Neural progenitor cell (in vitro differentiated cells): ENCODE measurements around the gene KDM2B. TPM values are rescaled to one million over a fixed set of nuclear protein-coding genes. Genes with fewer than 3 reads are reported as not detected.
A peak's percentile ranks its signal among the peaks of the same experiment; 100 is the strongest.

Experiments used
- DNase-seq: peaks from one replicate; pipeline ENCODE4 v3.0.0-alpha.2; 2016; ENCODE audit warnings: low spot score
- H2AFZ ChIP-seq: fragments of 200-600 bp; sonication (generic); replicated peaks from 2 replicates; pipeline ENCODE4 v1.6.1; 2016; ENCODE audit warnings: antibody characterized with exemption
- H3F3A ChIP-seq: fragments of 200-600 bp; sonication (generic); 2 replicates; pipeline ENCODE4 v1.6.1; 2016; ENCODE audit warnings: antibody characterized with exemption, low read depth
- H3K27ac ChIP-seq: fragments of 200-600 bp; sonication (generic); 2 replicates; pipeline ENCODE4 v1.5.1; 2016; ENCODE audit warnings: mild to moderate bottlenecking
- H3K27me3 ChIP-seq: fragments of 200-600 bp; sonication (generic); 2 replicates; pipeline ENCODE4 v1.6.1; 2016; ENCODE audit warnings: mild to moderate bottlenecking, moderate library complexity
- H3K36me3 ChIP-seq: fragments of 200-600 bp; sonication (generic); 2 replicates; pipeline ENCODE4 v1.5.1; 2016
- H3K4me1 ChIP-seq: fragments of 200-600 bp; sonication (generic); 2 replicates; pipeline ENCODE4 v1.6.1; 2016; ENCODE audit warnings: mixed run types
- H3K4me2 ChIP-seq: fragments of 200-600 bp; sonication (generic); 2 replicates; pipeline ENCODE4 v1.6.1; 2016
- H3K4me3 ChIP-seq: fragments of 200-600 bp; sonication (generic); 2 replicates; pipeline ENCODE4 v1.5.1; 2016
- H3K79me2 ChIP-seq: fragments of 200-600 bp; sonication (generic); 2 replicates; pipeline ENCODE4 v1.6.1; 2016; ENCODE audit warnings: low read depth
- H3K9ac ChIP-seq: fragments of 200-600 bp; sonication (generic); 2 replicates; pipeline ENCODE4 v1.6.1; 2016
- H3K9me3 ChIP-seq: fragments of 200-600 bp; sonication (generic); 2 replicates; pipeline ENCODE4 v1.5.1; 2016; ENCODE audit warnings: low read depth
- H4K20me1 ChIP-seq: fragments of 200-600 bp; sonication (generic); 2 replicates; pipeline ENCODE4 v1.6.1; 2016; ENCODE audit warnings: low read depth
- H3K27ac Mint-ChIP-seq: 3 replicates; pipeline ENCODE4 v1.8.0; 2021; ENCODE audit warnings: mixed read lengths
- H3K27me3 Mint-ChIP-seq: 2 replicates; pipeline ENCODE4 v1.8.0; 2022; ENCODE audit warnings: low read depth, mild to moderate bottlenecking, inconsistent platforms, moderate library complexity, mixed read lengths; ENCODE audit not compliant: insufficient read depth
- H3K36me3 Mint-ChIP-seq: 3 replicates; pipeline ENCODE4 v1.8.0; 2021; ENCODE audit warnings: mixed read lengths
- H3K4me1 Mint-ChIP-seq: 3 replicates; pipeline ENCODE4 v1.8.0; 2021; ENCODE audit warnings: mixed read lengths
- H3K4me3 Mint-ChIP-seq: 3 replicates; pipeline ENCODE4 v1.8.0; 2021; ENCODE audit warnings: mild to moderate bottlenecking, moderate library complexity, mixed read lengths
- H3K9me3 Mint-ChIP-seq: 3 replicates; pipeline ENCODE4 v1.8.0; 2020; ENCODE audit warnings: mixed read lengths
- EZH2 ChIP-seq: fragments of 200-600 bp; sonication (generic); IDR thresholded peaks from 2 replicates; pipeline ENCODE4 v1.6.1; 2017; ENCODE audit warnings: antibody characterized with exemption, mild to moderate bottlenecking, moderate library complexity
- EZH2phosphoT487 ChIP-seq: fragments of 200-600 bp; sonication (generic); IDR thresholded peaks from 2 replicates; pipeline ENCODE4 v1.6.1; 2017; ENCODE audit warnings: antibody characterized with exemption
- total RNA-seq: library from RNA; depleted of rRNA; stranded (reverse); fragments of >200 nt; gene quantifications from 2 replicates; pipeline ENCODE4 v1.2.3, GENCODE V29; 2015; ENCODE audit warnings: low replicate concordance
- TF ChIP-seq, protein P1 (sequence below): fragments of 200-600 bp; sonication (generic); IDR thresholded peaks from 2 replicates; pipeline ENCODE4 v1.5.1; 2017; ENCODE audit warnings: antibody characterized with exemption, mild to moderate bottlenecking

Gene KDM2B
- total RNA-seq, 1 donor from 2014 or later: 85.3 TPM

DNA sequence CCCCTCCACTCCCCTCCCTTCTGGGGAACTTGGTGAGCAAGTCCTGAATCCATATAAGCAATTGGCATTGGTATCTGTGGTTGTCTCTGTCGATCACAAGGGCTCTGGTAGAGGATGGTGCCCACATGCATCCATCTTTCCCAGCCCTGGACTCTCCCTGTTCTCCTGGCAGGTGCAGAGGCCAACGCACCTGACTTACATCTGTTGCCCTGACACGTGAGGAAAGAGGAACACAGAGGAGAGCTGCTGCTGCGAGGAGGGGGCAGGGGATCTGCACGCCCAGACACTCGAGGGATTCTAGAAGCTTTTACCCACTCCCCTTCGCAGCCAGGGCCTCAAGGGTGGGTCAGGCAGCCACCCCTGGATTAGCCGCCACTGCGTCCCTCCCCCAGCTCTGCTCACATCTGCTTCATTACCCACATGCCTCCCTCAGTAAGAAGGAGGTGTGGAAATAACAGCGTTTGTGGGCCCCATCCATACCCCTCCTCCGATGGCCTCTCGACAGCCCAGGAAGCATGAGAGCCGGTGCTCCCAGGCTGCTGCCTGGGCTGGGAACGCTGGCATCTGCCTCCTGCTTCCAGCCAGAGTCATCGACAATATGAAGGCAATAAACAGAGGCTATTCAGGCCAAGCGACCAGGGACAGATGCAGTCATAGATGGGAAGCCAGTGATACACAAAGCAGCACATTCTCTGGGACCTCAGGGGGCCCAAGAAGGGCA, 56.5 kb downstream of the KDM2B start:
- Histone ChIP-seq H3K9ac (no peak overlapping the region), H2AFZ (no peak overlapping the region)

DNA sequence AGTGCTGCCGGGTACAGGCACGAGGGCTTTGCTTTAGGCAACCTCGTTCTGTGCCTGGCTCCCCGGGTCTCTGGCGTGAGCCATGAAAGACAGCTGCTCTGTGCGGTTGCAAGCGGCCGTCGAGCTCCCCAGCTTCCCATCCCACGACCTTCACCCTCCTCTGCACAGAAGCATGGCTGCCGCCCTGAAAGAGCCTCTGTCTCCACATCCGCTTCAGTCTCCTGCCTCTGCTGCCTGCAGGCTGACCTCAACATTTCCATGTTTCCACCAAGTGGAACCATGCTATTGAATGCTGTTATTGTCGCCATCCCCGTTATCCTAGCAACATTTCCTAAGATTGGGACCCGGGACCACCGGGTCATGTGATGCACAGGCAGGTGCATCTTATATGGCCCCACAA, 57.1 kb downstream of the KDM2B start:
- H3K4me3 ChIP-seq: no peak overlapping the region
- no peaks in the 10 kb centered on the region for H3K9me3 ChIP-seq
- H3K27ac ChIP-seq: peak overlapping the region; percentile 77
- peak overlapping the region; percentile 8 for H3K9ac ChIP-seq
- no peak for DNase-seq
- H3K27ac Mint-ChIP-seq: peak overlapping the region; percentile 96
- H3K4me3 Mint-ChIP-seq: peak overlapping the region; percentile 67
- H3K79me2 ChIP-seq: peaks cover 44% of the 10 kb centered on the region
- TF ChIP-seq EZH2 (no peak), EZH2phosphoT487 (no peak)
- TF ChIP-seq, protein P1, sequence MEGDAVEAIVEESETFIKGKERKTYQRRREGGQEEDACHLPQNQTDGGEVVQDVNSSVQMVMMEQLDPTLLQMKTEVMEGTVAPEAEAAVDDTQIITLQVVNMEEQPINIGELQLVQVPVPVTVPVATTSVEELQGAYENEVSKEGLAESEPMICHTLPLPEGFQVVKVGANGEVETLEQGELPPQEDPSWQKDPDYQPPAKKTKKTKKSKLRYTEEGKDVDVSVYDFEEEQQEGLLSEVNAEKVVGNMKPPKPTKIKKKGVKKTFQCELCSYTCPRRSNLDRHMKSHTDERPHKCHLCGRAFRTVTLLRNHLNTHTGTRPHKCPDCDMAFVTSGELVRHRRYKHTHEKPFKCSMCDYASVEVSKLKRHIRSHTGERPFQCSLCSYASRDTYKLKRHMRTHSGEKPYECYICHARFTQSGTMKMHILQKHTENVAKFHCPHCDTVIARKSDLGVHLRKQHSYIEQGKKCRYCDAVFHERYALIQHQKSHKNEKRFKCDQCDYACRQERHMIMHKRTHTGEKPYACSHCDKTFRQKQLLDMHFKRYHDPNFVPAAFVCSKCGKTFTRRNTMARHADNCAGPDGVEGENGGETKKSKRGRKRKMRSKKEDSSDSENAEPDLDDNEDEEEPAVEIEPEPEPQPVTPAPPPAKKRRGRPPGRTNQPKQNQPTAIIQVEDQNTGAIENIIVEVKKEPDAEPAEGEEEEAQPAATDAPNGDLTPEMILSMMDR: no peak
- H3K9me3 Mint-ChIP-seq: no peaks in the 10 kb centered on the region
- H2AFZ ChIP-seq: no peak overlapping the region
- peaks cover 19% of the 10 kb centered on the region for H3F3A ChIP-seq
- no peak overlapping the region for H3K4me2 ChIP-seq
- H4K20me1 ChIP-seq: peaks cover 85% of the 10 kb centered on the region
- no peaks in the 10 kb centered on the region for H3K27me3 ChIP-seq
- peaks cover 25% of the 10 kb centered on the region for H3K4me1 Mint-ChIP-seq
- no peaks in the 10 kb centered on the region for H3K36me3 ChIP-seq
- H3K4me1 ChIP-seq: peaks cover 12% of the 10 kb centered on the region
- H3K36me3 Mint-ChIP-seq: peaks cover 9% of the 10 kb centered on the region
- H3K27me3 Mint-ChIP-seq: no peaks in the 10 kb centered on the region

More for the DNA sequence above, 56.5 kb downstream of the KDM2B start:
- no peaks in the 10 kb centered on the region for H3K27me3 ChIP-seq
- H3K79me2 ChIP-seq: peaks cover 51% of the 10 kb centered on the region
- peaks cover 12% of the 10 kb centered on the region for H3F3A ChIP-seq
- peaks cover 12% of the 10 kb centered on the region for H3K36me3 Mint-ChIP-seq
- no peaks in the 10 kb centered on the region for H3K36me3 ChIP-seq
- H3K4me3 ChIP-seq: no peak overlapping the region
- no peaks in the 10 kb centered on the region for H3K9me3 Mint-ChIP-seq
- H3K27ac ChIP-seq: peak overlapping the region; percentile 77
- peak overlapping the region; percentile 92 for H3K27ac Mint-ChIP-seq
- H4K20me1 ChIP-seq: peaks cover 85% of the 10 kb centered on the region
- no peaks in the 10 kb centered on the region for H3K9me3 ChIP-seq
- peaks cover 11% of the 10 kb centered on the region for H3K4me1 ChIP-seq
- peak overlapping the region; percentile 54 for H3K4me2 ChIP-seq
- peak; percentile 38 for DNase-seq
- H3K27me3 Mint-ChIP-seq: no peaks in the 10 kb centered on the region
- H3K4me3 Mint-ChIP-seq: no peak overlapping the region
- peaks cover 25% of the 10 kb centered on the region for H3K4me1 Mint-ChIP-seq
- TF ChIP-seq EZH2 (no peak), EZH2phosphoT487 (no peak)
- TF ChIP-seq, protein P1: no peak

DNA sequence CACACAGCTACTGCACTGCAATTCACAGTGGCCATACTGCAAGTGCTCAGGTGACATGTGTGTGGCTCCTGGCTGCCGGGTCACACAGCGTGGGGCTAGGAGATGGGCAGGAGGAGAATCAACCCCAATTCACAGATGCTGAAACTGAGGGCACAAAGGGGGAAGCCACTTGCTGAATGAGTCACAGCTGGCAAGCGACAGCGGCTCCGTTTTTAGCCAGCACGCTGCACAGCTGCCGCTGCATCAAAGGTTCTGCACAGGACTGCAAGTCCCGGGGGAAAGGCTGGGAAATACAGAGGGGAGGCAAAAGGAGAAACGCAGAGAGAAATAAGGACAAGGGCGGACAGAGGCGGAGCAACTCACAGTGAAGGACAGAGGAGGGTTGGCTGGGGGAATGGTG, 57.9 kb downstream of the KDM2B start:
- Histone ChIP-seq H3K9me3 (no peaks in the 10 kb centered on the region), H3K27ac (no peak overlapping the region), H4K20me1 (peaks cover 83% of the 10 kb centered on the region), H3K79me2 (peaks cover 38% of the 10 kb centered on the region), H3K4me1 (peaks cover 19% of the 10 kb centered on the region), H3K36me3 (no peaks in the 10 kb centered on the region), H3K9ac (no peak overlapping the region), H3K27me3 (no peaks in the 10 kb centered on the region), H2AFZ (no peak overlapping the region), H3K4me2 (no peak overlapping the region), H3F3A (peaks cover 26% of the 10 kb centered on the region), H3K4me3 (no peak overlapping the region)
- no peak overlapping the region for H3K4me3 Mint-ChIP-seq
- H3K36me3 Mint-ChIP-seq: peaks cover 7% of the 10 kb centered on the region
- no peak overlapping the region for H3K27ac Mint-ChIP-seq
- H3K9me3 Mint-ChIP-seq: no peaks in the 10 kb centered on the region
- TF ChIP-seq EZH2: no peak
- TF ChIP-seq, protein P1: no peak
- TF ChIP-seq EZH2phosphoT487: no peak
- peaks cover 25% of the 10 kb centered on the region for H3K4me1 Mint-ChIP-seq
- H3K27me3 Mint-ChIP-seq: no peaks in the 10 kb centered on the region
- DNase-seq: no peak
